GM18519 (cell line): Measurements from ENCODE around the gene HSPA4.
"Not testable (repeated sequence)": the region's sequence is repeated elsewhere in the genome, so short reads cannot be mapped to it uniquely, and the experiment has no call there.

Source experiments
- ATAC-seq: cut with Tn5 transposase; IDR thresholded peaks from one replicate; pipeline ENCODE4 v1.9.1; 2021; ENCODE audit warnings: mild to moderate bottlenecking, moderate library complexity; ENCODE audit not compliant: unreplicated experiment, low FRiP score

Gene HSPA4

GRCh38 chr5:133051542-133052316, at the start of gene HSPA4:
TSS of gene HSPA4 (plus strand) at chr5:133052013. CDS start at chr5:133052251, 238 bp downstream.
- ATAC-seq = peak; percentile 73

GRCh38 chr5:133006653-133007052, 45.2 kb upstream of the HSPA4 start:
- ATAC-seq = no peak

GRCh38 chr5:133008455-133008854, 43.4 kb upstream of the HSPA4 start:
- not testable (repeated sequence) for ATAC-seq

- ATAC-seq = no peak
Observed at GRCh38 chr5:133015466-133015865, 36.3 kb upstream of the HSPA4 start.

- ATAC-seq = no peak
Observed at GRCh38 chr5:133017964-133018363, 33.8 kb upstream of the HSPA4 start.

GRCh38 chr5:133019471-133019870, 32.3 kb upstream of the HSPA4 start:
- ATAC-seq = not testable (repeated sequence)

- ATAC-seq = peak; percentile 84
Observed at GRCh38 chr5:133025804-133026663, 25.8 kb upstream of the HSPA4 start, which contains the start of gene ZCCHC10. TSS of gene ZCCHC10 (minus strand) at chr5:133026549. CDS start at chr5:133026537, 12 bp downstream.

GRCh38 chr5:133026664-133027153, 25.1 kb upstream of the HSPA4 start:
- no peak for ATAC-seq

- ATAC-seq = no peak
Observed at GRCh38 chr5:133029416-133029815, 22.4 kb upstream of the HSPA4 start.

GRCh38 chr5:133030343-133031005, 21.3 kb upstream of the HSPA4 start:
- ATAC-seq = no peak

GRCh38 chr5:133032852-133033742, 18.7 kb upstream of the HSPA4 start:
- ATAC-seq = no peak

- no peak for ATAC-seq
Observed at GRCh38 chr5:133034064-133034463, 17.7 kb upstream of the HSPA4 start.

GRCh38 chr5:133035224-133035623, 16.6 kb upstream of the HSPA4 start:
- ATAC-seq = no peak

GRCh38 chr5:133036677-133037076, 15.1 kb upstream of the HSPA4 start:
- not testable (repeated sequence) for ATAC-seq

GRCh38 chr5:133041157-133041784, 10.5 kb upstream of the HSPA4 start:
- ATAC-seq = no peak

- ATAC-seq = no peak
Observed at GRCh38 chr5:133041910-133042309, 9.9 kb upstream of the HSPA4 start.

- ATAC-seq = not testable (repeated sequence)
Observed at GRCh38 chr5:133046560-133046959, 5.3 kb upstream of the HSPA4 start.

GRCh38 chr5:133047404-133047803, 4.4 kb upstream of the HSPA4 start:
- no peak for ATAC-seq
